Measurements from ENCODE around the gene RPL10. TPM values are rescaled to one million over a fixed set of nuclear protein-coding genes. Genes with fewer than 3 reads are reported as not detected.

RPL10 gene
- 5,669 TPM for total RNA-seq

GRCh38 chrX:154397888-154398667 is at the start of gene RPL10:
Gene RPL10, plus strand, starts transcription at chrX:154398377. Its CDS starts 143 bp downstream, at chrX:154398520.

GRCh38 chrX:154374313-154375155 is 23.6 kb upstream of the RPL10 start, which contains the start of gene FLNA:
Gene FLNA, minus strand, starts transcription at chrX:154374634. Its CDS starts 3,389 bp downstream, at chrX:154371245.

GRCh38 chrX:154378799-154379568 is 19.2 kb upstream of the RPL10 start, which contains the start of gene EMD:
Gene EMD, plus strand, starts transcription at chrX:154379295. Its CDS starts 190 bp downstream, at chrX:154379485.

GRCh38 chrX:154409222-154409871 is 11.2 kb downstream of the RPL10 start, which contains the start of gene DNASE1L1:
Gene DNASE1L1, minus strand, starts transcription at chrX:154409254. Its CDS starts 3,686 bp downstream, at chrX:154405568.

GRCh38 chrX:154428176-154429171 is 30.3 kb downstream of the RPL10 start, which contains the start of gene ATP6AP1:
Gene ATP6AP1, plus strand, starts transcription at chrX:154428677. Its CDS starts 16 bp downstream, at chrX:154428693.

GRCh38 chrX:154436983-154437752 is 39.0 kb downstream of the RPL10 start, which contains the start of gene GDI1:
Gene GDI1, plus strand, starts transcription at chrX:154437154. Its CDS starts 101 bp downstream, at chrX:154437255.

GRCh38 chrX:154443992-154444754 is 46.0 kb downstream of the RPL10 start, which contains the start of gene FAM50A:
Gene FAM50A, plus strand, starts transcription at chrX:154444141. Its CDS starts 95 bp downstream, at chrX:154444236.

Other genes with a start within 250 kb of the RPL10 start
- gene OPN1MW, start 215.8 kb upstream of the RPL10 start, total RNA-seq: 19.4 TPM
- not detected for gene OPN1MW2, start 178.6 kb upstream of the RPL10 start, total RNA-seq
- not detected for gene OPN1MW3, start 140.8 kb upstream of the RPL10 start, total RNA-seq
- not detected for gene TEX28, start 103.3 kb upstream of the RPL10 start, total RNA-seq
- 2.3 TPM for gene TKTL1, start 102.6 kb upstream of the RPL10 start, total RNA-seq
- gene FLNA, start 23.7 kb upstream of the RPL10 start, total RNA-seq: 469 TPM
- gene EMD, start 19.1 kb upstream of the RPL10 start, total RNA-seq: 23.0 TPM
- 17.3 TPM for gene DNASE1L1, start 10.9 kb downstream of the RPL10 start, total RNA-seq
- gene TAFAZZIN, start 13.2 kb downstream of the RPL10 start, total RNA-seq: 26.3 TPM
- 94.4 TPM for gene ATP6AP1, start 30.3 kb downstream of the RPL10 start, total RNA-seq
- 190 TPM for gene GDI1, start 38.8 kb downstream of the RPL10 start, total RNA-seq
- 37.8 TPM for gene FAM50A, start 45.8 kb downstream of the RPL10 start, total RNA-seq
- 31.2 TPM for gene PLXNA3, start 59.9 kb downstream of the RPL10 start, total RNA-seq
- gene LAGE3, start 80.9 kb downstream of the RPL10 start, total RNA-seq: 20.0 TPM
- gene UBL4A, start 88.2 kb downstream of the RPL10 start, total RNA-seq: 30.8 TPM
- gene SLC10A3, start 92.3 kb downstream of the RPL10 start, total RNA-seq: 14.2 TPM
- 24.8 TPM for gene FAM3A, start 117.9 kb downstream of the RPL10 start, total RNA-seq
- 33.1 TPM for gene G6PD, start 148.5 kb downstream of the RPL10 start, total RNA-seq
- gene IKBKG, start 149.2 kb downstream of the RPL10 start, total RNA-seq: 13.2 TPM
- not detected for gene CTAG1A, start 186.8 kb downstream of the RPL10 start, total RNA-seq
- gene CTAG1B, start 220.9 kb downstream of the RPL10 start, total RNA-seq: not detected